Uterus (tissue), 4 donors: Measurements from ENCODE around the gene SVEP1. TPM values are rescaled to one million over a fixed set of nuclear protein-coding genes. Genes with fewer than 3 reads are reported as not detected.

ENCODE experiments used
- DNase-seq, 2 donors: peaks; one replicate each; pipeline ENCODE4 v3.0.0-alpha.2; 2019 to 2020
- H3K27ac ChIP-seq, 2 donors: fragments of 200-600 bp; sonication (generic); 1 replicate in 1 of 2; 2 replicates in 1 of 2; pipeline ENCODE4 v1.5.1; 2016 to 2018
- H3K27me3 ChIP-seq, 2 donors: fragments of 200-600 bp; sonication (generic); one replicate each; pipeline ENCODE4 v1.5.1; 2018 to 2019; ENCODE audit warnings: control low read depth in 1 of 2
- H3K36me3 ChIP-seq, 2 donors: fragments of 200-600 bp; sonication (generic); one replicate each; pipeline ENCODE4 v1.5.1; 2019; ENCODE audit warnings: control low read depth in 1 of 2
- H3K4me1 ChIP-seq, 2 donors: fragments of 200-600 bp; sonication (generic); one replicate each; pipeline ENCODE4 v1.5.1; 2018 to 2019; ENCODE audit warnings: control low read depth in 1 of 2
- H3K4me3 ChIP-seq, 2 donors: fragments of 200-600 bp; sonication (generic); 1 replicate in 1 of 2; 2 replicates in 1 of 2; pipeline ENCODE4 v1.5.1; 2018 to 2019; ENCODE audit warnings: mild to moderate bottlenecking in 1 of 2
- H3K9me3 ChIP-seq, 2 donors: fragments of 200-600 bp; sonication (generic); one replicate each; pipeline ENCODE4 v1.5.1; 2019; ENCODE audit warnings: control low read depth in 1 of 2
- POLR2A ChIP-seq, 2 donors: fragments of 450-650 bp; IDR thresholded peaks; one replicate each; pipeline ENCODE4 v1.6.1; 2016; ENCODE audit warnings: antibody characterized with exemption in 2 of 2, mild to moderate bottlenecking in 1 of 2, moderate library complexity in 1 of 2
- intact Hi-C: fragments of 100-400 bp; cut with DNase I; formaldehyde crosslinking; loops from one replicate; pipeline ENCODE4 v1.15.1; 2023; ENCODE audit warnings: low total_unique reads
- total RNA-seq, 4 donors: library from RNA; depleted of rRNA in 3 of 4; stranded (reverse); fragments of >200 nt in 3 of 4; gene quantifications; one replicate each; pipeline versions ENCODE4 v1.1.0 to v1.2.4, GENCODE V29; 2014 to 2023
- TF ChIP-seq, protein P1 (sequence below), 4 experiments: fragments of 200-600 bp in 2 of 4; fragments of 450-650 bp in 2 of 4; sonication (generic) in 2 of 4; IDR thresholded peaks; one replicate each; pipeline ENCODE4 v1.5.1; 2016 to 2019; ENCODE audit warnings: antibody characterized with exemption in 4 of 4, mild to moderate bottlenecking in 2 of 4, moderate library complexity in 1 of 4
- donor health status: DM: yes; HTN: yes; CAD: no.

SVEP1 gene
- total RNA-seq, 4 donors from 2014 or later: 47.9 to 63.5 (median 58.0) TPM

DNA sequence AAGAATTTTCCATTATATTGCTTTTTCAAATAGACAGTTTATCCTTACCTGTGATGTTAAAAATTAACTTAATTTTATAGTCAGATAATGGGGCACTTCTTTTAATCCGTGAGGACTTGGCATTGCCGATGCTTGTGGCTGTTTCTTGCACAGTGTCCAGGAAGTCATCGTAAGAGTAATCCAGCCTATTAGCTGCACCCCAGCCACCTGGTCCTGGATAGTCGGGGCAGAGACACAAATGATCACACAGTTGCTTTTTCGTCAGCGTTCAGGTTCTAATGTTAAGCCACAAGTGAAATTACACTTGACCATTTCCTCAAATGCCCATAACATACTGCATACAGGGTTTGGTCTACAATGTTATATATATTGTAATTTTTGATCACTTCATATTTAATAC is 107.4 kb downstream of the SVEP1 start:
- no peaks in the 10 kb centered on the region for H3K9me3 ChIP-seq
- no peak overlapping the region for H3K4me3 ChIP-seq
- no peaks in the 10 kb centered on the region for H3K27me3 ChIP-seq
- no peak overlapping the region for H3K27ac ChIP-seq
- intact Hi-C loops: no loop called here
- TF ChIP-seq, protein P1, sequence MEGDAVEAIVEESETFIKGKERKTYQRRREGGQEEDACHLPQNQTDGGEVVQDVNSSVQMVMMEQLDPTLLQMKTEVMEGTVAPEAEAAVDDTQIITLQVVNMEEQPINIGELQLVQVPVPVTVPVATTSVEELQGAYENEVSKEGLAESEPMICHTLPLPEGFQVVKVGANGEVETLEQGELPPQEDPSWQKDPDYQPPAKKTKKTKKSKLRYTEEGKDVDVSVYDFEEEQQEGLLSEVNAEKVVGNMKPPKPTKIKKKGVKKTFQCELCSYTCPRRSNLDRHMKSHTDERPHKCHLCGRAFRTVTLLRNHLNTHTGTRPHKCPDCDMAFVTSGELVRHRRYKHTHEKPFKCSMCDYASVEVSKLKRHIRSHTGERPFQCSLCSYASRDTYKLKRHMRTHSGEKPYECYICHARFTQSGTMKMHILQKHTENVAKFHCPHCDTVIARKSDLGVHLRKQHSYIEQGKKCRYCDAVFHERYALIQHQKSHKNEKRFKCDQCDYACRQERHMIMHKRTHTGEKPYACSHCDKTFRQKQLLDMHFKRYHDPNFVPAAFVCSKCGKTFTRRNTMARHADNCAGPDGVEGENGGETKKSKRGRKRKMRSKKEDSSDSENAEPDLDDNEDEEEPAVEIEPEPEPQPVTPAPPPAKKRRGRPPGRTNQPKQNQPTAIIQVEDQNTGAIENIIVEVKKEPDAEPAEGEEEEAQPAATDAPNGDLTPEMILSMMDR (IDR thresholded peaks at IDR 0.05): no peak
- no peak for TF ChIP-seq POLR2A (IDR thresholded peaks at IDR 0.05)
- no peaks in the 10 kb centered on the region for H3K4me1 ChIP-seq
- DNase-seq: no peak
- no peaks in the 10 kb centered on the region for H3K36me3 ChIP-seq

DNA sequence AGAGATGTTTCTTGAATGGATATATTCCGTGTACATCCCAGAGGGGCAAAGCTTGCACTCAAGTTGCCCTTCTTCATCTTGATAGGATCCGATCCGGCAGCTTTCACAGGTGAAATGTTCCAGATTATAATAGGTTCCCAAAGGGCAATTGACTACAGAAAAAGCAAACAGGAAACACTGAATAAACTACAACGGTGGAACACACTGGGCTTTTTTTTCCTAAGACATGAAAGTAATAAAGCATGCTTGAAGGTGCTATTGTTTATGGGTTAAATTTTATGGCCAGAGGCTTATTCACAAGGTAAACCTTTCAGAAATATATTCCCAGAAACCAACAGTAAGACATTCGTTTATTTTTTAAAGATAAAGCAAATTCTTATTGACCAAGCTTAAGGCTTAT is 110.6 kb downstream of the SVEP1 start:
- intact Hi-C loops: no loop called here
- Histone ChIP-seq H3K27me3 (no peaks in the 10 kb centered on the region), H3K4me1 (no peaks in the 10 kb centered on the region), H3K36me3 (no peaks in the 10 kb centered on the region), H3K27ac (no peak overlapping the region), H3K9me3 (no peaks in the 10 kb centered on the region), H3K4me3 (no peak overlapping the region)
- TF ChIP-seq POLR2A (IDR thresholded peaks at IDR 0.05): no peak
- TF ChIP-seq, protein P1 (IDR thresholded peaks at IDR 0.05): no peak
- no peak for DNase-seq

DNA sequence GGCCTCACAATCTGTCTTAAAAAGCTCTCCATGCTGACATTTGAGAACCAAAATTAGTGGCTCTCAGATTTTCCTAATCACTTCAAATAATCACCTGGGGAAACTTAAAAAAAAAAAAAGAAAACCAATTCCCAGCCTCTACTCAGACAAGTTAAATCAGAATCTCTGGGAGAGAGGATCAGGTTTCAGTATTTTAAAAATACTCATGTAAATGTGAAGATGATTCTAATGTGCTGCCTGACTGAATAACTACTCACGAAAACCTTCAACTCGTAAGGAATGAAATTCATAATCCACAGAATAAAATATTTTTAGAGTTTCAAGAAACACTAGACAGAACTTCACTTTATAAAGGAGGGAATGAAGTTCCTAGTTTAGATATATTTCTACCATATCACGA is 114.4 kb downstream of the SVEP1 start:
- H3K4me3 ChIP-seq: no peak overlapping the region
- no peaks in the 10 kb centered on the region for H3K36me3 ChIP-seq
- no peaks in the 10 kb centered on the region for H3K27me3 ChIP-seq
- no peak for DNase-seq
- H3K27ac ChIP-seq: no peak overlapping the region
- H3K9me3 ChIP-seq: no peaks in the 10 kb centered on the region
- no peak for TF ChIP-seq POLR2A (IDR thresholded peaks at IDR 0.05)
- TF ChIP-seq, protein P1 (IDR thresholded peaks at IDR 0.05): no peak
- intact Hi-C loops: no loop called here
- no peaks in the 10 kb centered on the region for H3K4me1 ChIP-seq

DNA sequence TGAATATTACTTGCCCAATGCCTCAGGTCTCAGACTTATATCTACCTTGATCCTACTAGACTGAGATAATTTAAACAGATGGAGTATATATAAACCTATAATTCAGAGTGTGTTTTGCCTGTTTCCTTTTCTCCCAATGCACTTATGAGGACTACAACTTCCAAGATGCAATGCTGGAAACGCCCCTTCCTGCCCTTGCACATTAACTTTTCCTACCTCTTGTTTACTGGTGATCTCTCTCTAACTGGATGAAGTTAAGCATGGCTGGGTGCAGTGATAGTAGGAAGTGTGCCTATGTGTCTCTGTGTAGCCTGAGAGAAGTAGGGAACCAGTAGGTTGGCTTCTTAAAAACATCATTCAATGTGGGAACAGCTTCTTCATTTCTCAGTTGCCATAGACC is 115.2 kb downstream of the SVEP1 start:
- intact Hi-C loops: no loop called here
- H3K4me1 ChIP-seq: no peaks in the 10 kb centered on the region
- TF ChIP-seq, protein P1 (IDR thresholded peaks at IDR 0.05): no peak
- no peak for TF ChIP-seq POLR2A (IDR thresholded peaks at IDR 0.05)
- no peaks in the 10 kb centered on the region for H3K9me3 ChIP-seq
- DNase-seq: no peak
- no peak overlapping the region for H3K4me3 ChIP-seq
- no peaks in the 10 kb centered on the region for H3K27me3 ChIP-seq
- no peak overlapping the region for H3K27ac ChIP-seq
- H3K36me3 ChIP-seq: no peaks in the 10 kb centered on the region

GRCh38 chr9:110463499-110463898 is 116.0 kb downstream of the SVEP1 start:
- no peak overlapping the region for H3K27ac ChIP-seq
- no peaks in the 10 kb centered on the region for H3K9me3 ChIP-seq
- intact Hi-C loops: no loop called here
- no peaks in the 10 kb centered on the region for H3K4me1 ChIP-seq
- no peaks in the 10 kb centered on the region for H3K27me3 ChIP-seq
- TF ChIP-seq POLR2A (IDR thresholded peaks at IDR 0.05): no peak
- TF ChIP-seq, protein P1 (IDR thresholded peaks at IDR 0.05): no peak
- no peak for DNase-seq
- H3K4me3 ChIP-seq: no peak overlapping the region
- no peaks in the 10 kb centered on the region for H3K36me3 ChIP-seq
